ENCODE measurements around the gene FREY1. TPM values are rescaled to one million over a fixed set of nuclear protein-coding genes. Genes with fewer than 3 reads are reported as not detected.

FREY1 gene
- total and polyA plus RNA-seq, 2 of the 4 experiments (the other 2 are of a cell fraction), result 0.21 TPM; not detected in 1

DNA sequence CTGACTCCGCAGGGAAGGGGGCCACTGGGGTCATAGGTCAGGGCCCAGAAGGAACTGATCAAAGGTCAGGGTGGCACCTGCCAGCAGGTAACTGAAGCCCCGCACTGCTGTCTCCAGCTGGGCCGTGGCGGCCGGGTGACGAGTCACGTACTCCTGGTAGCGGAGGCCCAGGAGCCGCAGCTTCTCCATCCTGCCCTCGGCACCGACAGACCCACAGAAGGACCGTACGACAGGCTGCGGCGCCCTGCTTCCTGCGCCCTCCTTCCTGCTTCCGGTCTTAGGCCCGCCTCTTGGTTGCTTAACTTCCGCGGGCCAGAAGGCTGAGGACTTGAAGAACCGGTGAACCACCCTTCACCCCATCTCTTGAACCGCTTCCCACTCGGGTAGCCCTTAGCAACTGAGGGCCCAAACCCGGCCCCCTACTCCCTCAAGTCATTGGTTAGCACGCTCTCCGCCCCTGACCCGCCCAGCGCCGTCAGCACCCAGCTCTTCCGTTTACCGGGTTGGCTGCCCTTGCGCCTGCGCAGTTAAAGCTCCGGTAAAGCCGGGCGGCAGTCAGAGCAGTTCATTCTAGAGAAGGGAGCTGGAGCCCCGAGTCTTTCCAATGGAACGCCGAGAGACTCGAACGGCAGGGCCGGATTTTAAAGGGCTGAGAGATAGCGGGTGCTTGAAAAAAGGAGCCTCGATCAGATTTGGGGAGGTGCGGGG, 10.7 kb upstream of the FREY1 start, which contains the start of gene PEX16:
Gene PEX16 (minus strand): TSS at position 255 of the 708 bp plus-strand sequence. CDS start 66 bp downstream, at position 189.
- Histone ChIP-seq H3K56ac (ENCODE audit: extremely low read depth, insufficient read depth, low read length) (peak within 1 kb of the TSS; percentile 85), H3K36me3 (ENCODE audit: control insufficient read depth, insufficient read depth, low read length) (peaks cover 20% of the 10 kb centered on the region), H3K4me3 (ENCODE audit: insufficient read depth, low read depth, low read length) (peak within 1 kb of the TSS; percentile 79), H3K4me2 (ENCODE audit: low read depth, low read length) (peak within 1 kb of the TSS; percentile 98), H3K4ac (ENCODE audit: low read depth, low read length) (peak within 1 kb of the TSS; percentile 88), H2AK5ac (ENCODE audit: low read depth, low read length) (peak within 1 kb of the TSS; percentile 87), H2BK20ac (ENCODE audit: low read depth, low read length) (no peak within 1 kb of the TSS), H4K8ac (ENCODE audit: low read depth in 2 of 2, low read length in 2 of 2) (peak within 1 kb of the TSS; percentile 63 to 94; a peak in 3 of 4 replicates), H3K18ac (ENCODE audit: low read depth, low read length) (0 out of 2 replicates have a peak within 1 kb of the TSS, but pooled peaks have one; percentile 6), H2AK9ac (replicated peaks; ENCODE audit: low read depth, low read length, poor library complexity) (peak within 1 kb of the TSS; percentile 99), H4K91ac (ENCODE audit: insufficient read depth, low read depth, low read length) (peak within 1 kb of the TSS; percentile 64), H3K27me3 (ENCODE audit: control insufficient read depth, insufficient read depth, low read length) (peaks cover 16% of the 10 kb centered on the region), H3K79me1 (ENCODE audit: low read depth in 1 of 2, low read length in 2 of 2) (peaks cover 18 to 32% of the 10 kb centered on the region in 2 experiments), H4K5ac (ENCODE audit: low read depth, low read length) (peak within 1 kb of the TSS; percentile 59), H3K9ac (ENCODE audit: low read depth, low read length) (peak within 1 kb of the TSS; percentile 95), H2BK5ac (ENCODE audit: low read depth, low read length, poor library complexity, severe bottlenecking) (peak within 1 kb of the TSS; percentile 51), H4K20me1 (ENCODE audit: insufficient read depth, low read length) (peaks cover 7% of the 10 kb centered on the region; the same call in 1 of the 2 replicates), H2AFZ (replicated peaks; ENCODE audit: low read length, poor library complexity) (peak within 1 kb of the TSS; percentile 96), H3K4me1 (ENCODE audit: control insufficient read depth, insufficient read depth, low read length) (no peaks in the 10 kb centered on the region), H3K23ac (ENCODE audit: low read depth, low read length) (peak within 1 kb of the TSS; percentile 84), H2BK120ac (ENCODE audit: low read depth, low read length) (peak within 1 kb of the TSS; percentile 52; the same call in 1 of the 2 replicates), H3K9me3 (ENCODE audit: control insufficient read depth, insufficient read depth, low read length) (no peaks in the 10 kb centered on the region), H3K9me1 (ENCODE audit: insufficient read depth, low read length) (0 out of 2 replicates have a peak, but pooled peaks cover 8% of the 10 kb centered on the region), H2BK15ac (ENCODE audit: low read depth, low read length) (no peak within 1 kb of the TSS), H3K14ac (replicated peaks; ENCODE audit: low read depth, low read length) (peak within 1 kb of the TSS; percentile 91), H3K27ac (ENCODE audit: insufficient read depth, low read length) (peak within 1 kb of the TSS; percentile 85)
- POLR2A ChIA-PET (ENCODE audit: unreplicated experiment), result no interaction called here
- CTCF ChIA-PET, result interaction anchor here (1.0 kb wide), 1 partner anchor 44 kb away, joined by 3 read pairs; no protein-coding TSS in a partner anchor
- TF ChIP-seq CEBPB (IDR thresholded peaks at IDR 0.05; ENCODE audit: low read depth, low read length) (peak; percentile 99), RCOR1 (IDR thresholded peaks at IDR 0.05; ENCODE audit: insufficient replicate concordance, low read length) (peak; percentile 60), CHD1 (IDR thresholded peaks at IDR 0.05; ENCODE audit: low read depth, low read length) (no peak), POLR2A (IDR thresholded peaks at IDR 0.05; ENCODE audit: low read depth, low read length) (peak; percentile 91), MAZ (IDR thresholded peaks at IDR 0.05; ENCODE audit: borderline replicate concordance, low read depth, low read length) (peak; percentile 75; the same call in 1 of the 2 replicates), RAD21 (IDR thresholded peaks at IDR 0.05; ENCODE audit: low read length) (peak; percentile 18), SMC3 (IDR thresholded peaks at IDR 0.05; ENCODE audit: low read depth, low read length) (peak; percentile 29), FOS (IDR thresholded peaks at IDR 0.05; ENCODE audit: low read depth, low read length) (no peak), NFE2L2 (IDR thresholded peaks at IDR 0.05; ENCODE audit: low read depth, low read length) (no peak), MXI1 (IDR thresholded peaks at IDR 0.05; ENCODE audit: borderline replicate concordance, low read depth, low read length) (peak; percentile 84), BHLHE40 (IDR thresholded peaks at IDR 0.05; ENCODE audit: low read depth, low read length) (no peak), RFX5 (IDR thresholded peaks at IDR 0.05; ENCODE audit: low read depth, low read length) (peak; percentile 58; the same call in 1 of the 2 replicates)
- TF ChIP-seq, protein P1, sequence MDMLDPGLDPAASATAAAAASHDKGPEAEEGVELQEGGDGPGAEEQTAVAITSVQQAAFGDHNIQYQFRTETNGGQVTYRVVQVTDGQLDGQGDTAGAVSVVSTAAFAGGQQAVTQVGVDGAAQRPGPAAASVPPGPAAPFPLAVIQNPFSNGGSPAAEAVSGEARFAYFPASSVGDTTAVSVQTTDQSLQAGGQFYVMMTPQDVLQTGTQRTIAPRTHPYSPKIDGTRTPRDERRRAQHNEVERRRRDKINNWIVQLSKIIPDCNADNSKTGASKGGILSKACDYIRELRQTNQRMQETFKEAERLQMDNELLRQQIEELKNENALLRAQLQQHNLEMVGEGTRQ (IDR thresholded peaks at IDR 0.05; ENCODE audit: low read depth, low read length), result no peak
- no TSS peak for BruUV-seq (replicated peaks)
- DNase-seq (peak; percentile 100), ATAC-seq (ENCODE audit: low read depth) (peak; percentile 94)
- dilution Hi-C loops (cut with HindIII; ENCODE audit: low sequenced_read_pairs, unreplicated experiment) (no loop called here), intact Hi-C loops (cut with micrococcal nuclease) (no loop called here), in situ Hi-C loops (cut with MboI; ENCODE audit: low sequenced_read_pairs) (no loop called here)
- WGBS, 2 experiments (ENCODE audit: extremely low coverage in 2 of 2, insufficient read length in 1 of 2), result 0% methylated on average over 14 of the region's 45 CpGs; no CpG with 5 or more reads in 1 of the 2 experiments
